GM18502 (cell line): ENCODE results near the gene KRT80.

ENCODE experiments used
- ATAC-seq: cut with Tn5 transposase; IDR thresholded peaks from one replicate; pipeline ENCODE4 v1.9.1; 2021; ENCODE audit warnings: mild to moderate bottlenecking; ENCODE audit not compliant: unreplicated experiment, poor library complexity

KRT80 gene

GRCh38 chr12:52160200-52160599 lies 31.6 kb downstream of the KRT80 start:
- ATAC-seq = no peak

GRCh38 chr12:52157566-52158150 lies 34.2 kb downstream of the KRT80 start:
- no peak for ATAC-seq

DNA sequence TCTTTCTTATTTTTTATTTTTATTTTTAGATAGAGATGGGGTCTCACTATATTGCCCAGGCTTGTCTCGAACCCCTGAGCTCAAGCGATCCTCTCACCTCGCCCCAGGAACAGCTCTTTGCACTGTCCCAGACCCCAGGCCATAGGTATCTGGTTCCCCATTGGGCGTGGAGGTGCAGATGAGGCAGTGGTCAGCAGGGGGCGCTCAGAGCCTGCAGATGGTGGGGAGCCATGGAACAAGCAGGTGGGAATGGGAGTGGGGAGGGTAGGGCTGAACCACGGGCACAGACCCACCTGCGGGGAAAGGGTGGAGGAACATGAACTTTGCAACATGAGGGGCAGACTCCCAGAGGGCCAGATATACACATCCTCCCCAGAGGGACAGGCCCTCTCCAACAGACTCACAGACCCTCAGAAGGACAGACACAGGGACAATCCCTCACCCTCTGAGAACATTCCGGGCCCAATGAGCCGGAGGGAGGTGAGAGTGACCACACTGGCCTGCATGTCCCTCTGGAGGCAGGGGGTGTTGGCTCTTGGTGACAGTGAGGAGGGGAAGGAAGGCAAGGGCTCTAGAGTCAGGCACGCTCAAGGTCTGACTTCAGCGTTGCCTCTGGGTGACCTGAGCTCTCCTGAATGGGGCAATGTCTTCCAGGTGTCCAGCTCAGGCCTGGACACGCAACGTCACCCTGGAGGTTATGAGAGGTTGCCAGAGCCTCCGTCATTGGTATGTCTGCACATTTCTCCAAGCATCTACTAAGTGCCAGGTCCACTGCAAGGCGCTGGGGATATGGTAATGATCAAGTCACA lies 34.9 kb downstream of the KRT80 start:
- no peak for ATAC-seq

GRCh38 chr12:52156311-52156710 lies 35.5 kb downstream of the KRT80 start:
- ATAC-seq = no peak

DNA sequence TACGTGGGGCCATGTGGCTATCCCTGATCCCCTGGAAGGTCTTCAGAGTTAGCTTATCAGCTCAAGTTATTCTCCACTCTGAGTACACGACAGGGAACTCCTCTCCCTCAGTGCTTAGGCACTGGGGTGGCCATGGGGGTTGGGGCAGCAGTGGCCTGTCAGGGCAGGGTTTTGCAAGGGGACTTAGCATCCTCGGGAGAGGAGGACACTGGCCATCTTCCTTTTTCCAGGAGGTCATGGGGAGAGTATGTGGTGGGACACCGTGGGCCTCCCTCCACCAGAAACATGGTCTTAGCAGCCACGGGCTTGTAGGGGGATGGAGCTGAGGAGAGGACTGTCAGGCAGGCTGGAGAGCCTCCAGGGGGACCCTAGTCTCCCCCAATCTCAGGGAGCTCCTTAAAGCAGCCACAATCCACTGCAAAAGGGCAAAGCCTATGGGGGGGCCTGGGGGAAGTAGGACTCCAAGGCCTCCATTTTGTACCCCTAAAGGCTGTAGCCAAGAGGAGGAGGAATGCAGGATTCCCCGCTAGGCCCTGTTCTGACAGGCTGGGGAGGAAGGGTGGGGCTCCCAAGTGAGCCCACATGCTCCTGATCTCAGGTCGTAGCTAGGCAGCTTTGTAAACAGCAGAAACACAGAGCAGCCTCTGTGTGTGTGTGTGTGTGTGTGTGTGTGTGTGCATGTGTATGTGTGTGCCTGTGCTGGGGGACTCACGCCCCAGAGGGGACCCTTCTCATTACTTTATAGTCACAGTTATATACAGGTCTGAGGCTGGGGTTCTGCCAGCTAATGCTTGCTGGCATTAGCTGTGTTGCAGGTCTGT lies 36.6 kb downstream of the KRT80 start:
- no peak for ATAC-seq

DNA sequence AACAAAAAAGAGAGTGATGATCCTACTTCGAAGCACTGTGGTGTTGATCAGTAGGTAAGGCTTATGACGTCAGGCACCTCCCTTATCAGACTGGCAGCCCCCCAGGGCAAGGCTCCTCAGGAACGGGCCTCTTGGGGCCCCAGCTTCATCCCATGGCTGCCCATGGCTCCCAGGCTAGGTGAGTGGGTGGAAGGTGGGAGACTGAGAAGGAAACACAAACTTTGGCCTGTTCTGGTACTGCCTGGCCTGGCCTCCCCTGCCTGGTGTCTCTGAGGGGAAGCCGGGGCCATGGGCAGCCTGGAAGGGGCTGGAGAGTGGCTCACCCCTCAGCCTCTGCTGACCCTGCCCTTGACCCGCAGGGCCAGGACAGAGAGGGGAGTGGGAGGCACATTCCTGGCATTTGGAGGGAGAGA lies 38.9 kb downstream of the KRT80 start:
- ATAC-seq = no peak

- ATAC-seq = peak; percentile 49
These were observed 39.7 kb downstream of the KRT80 start for GRCh38 chr12:52151837-52152783.

DNA sequence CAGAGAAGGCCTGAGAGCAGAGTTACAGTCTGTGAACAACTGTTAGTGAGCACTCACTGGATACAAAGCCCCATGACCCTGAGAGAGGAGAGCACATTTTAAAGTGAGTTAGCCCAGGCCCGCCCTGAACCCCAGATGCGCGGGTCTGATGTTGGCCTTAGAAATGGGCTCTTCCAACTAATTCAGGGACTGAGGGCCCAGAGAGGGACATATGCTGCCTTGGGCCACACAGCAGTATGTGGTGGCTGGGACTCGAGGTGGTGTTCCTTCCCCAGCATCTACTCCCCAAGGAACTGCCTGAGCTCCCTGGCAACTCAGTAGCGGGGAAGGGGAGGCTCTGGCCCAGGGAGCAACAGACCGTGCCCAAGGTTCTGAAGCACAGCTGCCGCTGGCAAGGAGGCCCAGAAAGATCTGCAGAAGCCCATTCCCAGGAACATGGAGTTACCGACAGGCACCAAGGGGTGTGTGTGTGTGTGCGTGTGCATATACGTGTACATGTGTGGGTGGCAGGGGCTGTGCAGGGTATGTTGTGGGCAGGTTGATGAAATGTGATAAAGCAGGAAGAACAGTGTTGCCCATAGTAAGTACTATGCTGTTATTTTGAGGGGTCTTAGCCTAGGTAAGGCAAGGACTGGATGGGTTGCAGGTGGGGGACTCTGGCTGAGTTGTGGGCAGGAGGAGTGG lies 40.5 kb downstream of the KRT80 start:
- ATAC-seq = no peak

DNA sequence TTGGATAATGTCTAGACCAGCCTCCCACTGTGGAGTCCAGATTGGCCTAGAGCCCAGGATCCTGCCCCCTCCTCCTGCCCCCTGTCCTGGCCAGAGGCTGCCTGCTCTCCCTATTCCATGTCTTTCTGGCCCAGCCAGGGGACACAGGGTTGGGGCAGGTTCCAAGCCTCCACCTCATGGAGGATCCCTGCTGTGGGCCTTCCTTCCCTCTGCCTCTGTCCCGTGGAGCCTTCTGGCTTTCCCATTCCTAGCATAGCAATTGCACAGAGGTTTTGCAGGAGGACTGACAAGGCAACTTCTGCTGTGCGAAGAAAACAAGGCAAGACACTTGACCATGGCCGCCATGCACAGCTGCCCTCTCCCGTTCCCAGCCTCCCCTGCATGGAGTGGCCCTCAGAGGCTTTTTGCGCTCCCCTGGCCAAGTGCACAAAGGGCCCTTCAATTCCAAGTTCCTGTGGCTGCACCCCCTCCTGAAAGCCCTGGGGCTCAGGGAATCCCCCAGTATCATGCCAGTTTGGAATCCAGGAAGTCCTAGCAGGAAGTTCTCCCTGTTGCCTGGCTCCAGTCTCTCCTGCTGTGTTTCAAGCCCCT lies 42.1 kb downstream of the KRT80 start:
- no peak for ATAC-seq

DNA sequence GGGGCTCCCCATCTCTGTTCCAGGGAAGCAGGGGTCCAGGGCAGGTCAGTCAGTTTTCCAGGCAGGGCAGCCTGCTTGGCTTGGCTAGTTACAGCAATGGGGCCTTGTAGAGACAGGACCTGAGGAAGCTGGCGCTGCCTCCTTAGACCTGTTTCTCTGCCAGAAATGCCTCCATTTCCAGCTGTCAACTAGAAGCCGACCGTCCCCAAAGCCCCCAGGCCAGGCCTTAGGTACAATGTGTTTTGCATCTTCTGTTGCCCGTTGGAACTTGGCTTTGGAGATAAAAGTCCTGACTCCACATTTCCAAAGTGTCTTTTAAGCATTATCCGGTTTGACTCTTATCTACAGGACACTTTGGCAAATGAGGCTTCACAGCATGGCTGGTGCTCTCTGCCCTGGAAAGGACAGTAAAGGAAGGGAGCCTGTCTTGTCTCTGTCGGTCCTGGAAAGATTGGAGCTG lies 42.6 kb downstream of the KRT80 start:
- ATAC-seq = no peak

- no peak for ATAC-seq
These were observed 43.2 kb downstream of the KRT80 start for GRCh38 chr12:52148464-52149181.

DNA sequence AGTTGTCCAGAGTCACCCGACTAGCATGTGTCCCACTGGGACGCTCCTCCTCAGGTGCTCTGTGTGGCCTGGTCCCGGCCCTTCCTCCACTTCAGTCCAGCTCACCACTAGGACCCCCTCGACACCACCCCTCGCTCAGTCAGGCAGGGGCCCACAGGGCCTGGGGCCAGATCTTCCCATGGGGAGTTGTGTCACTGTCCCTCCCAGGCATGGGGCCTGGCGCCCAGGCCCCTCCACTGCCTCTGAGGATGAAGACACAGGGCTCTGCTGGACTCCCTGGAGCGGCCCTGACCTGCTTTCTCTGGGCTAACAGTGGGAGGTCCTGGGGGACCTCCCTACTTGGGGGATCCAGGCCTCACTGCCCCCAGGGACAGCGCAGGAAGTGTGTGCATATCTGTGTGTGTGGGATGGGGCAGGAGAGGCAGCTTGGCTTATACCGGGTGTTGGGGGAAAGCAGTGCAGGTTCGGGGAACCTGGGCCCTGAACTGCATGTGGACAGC lies 43.8 kb downstream of the KRT80 start:
- no peak for ATAC-seq

DNA sequence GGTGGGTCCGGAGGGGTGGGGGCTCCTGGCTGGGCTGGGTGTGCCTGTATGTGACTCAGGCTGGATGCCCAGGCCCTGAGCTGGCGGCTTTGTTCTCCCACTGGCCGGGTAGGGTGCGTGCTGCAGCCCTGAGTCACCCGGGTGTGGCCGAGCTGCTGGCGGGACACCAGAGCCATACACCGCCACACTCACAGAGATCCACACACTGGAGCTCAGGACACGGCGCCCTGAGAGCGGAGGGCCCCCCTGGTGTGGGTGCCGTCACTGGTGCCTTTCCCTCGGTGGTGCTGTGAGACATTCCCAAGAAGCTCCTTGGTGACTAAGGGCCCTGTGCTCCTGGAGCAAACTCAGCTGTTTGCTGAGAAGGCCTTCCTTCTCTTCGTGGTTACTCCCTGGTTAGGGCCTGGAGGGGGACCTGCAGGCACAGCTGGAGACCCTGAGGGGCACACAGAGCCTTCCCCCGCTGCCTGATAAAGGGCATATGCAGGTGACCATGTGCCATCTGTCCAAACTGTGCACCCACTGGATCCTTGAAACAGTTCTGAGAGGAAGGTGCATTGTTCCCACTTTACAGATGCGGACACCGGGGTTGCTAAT lies 44.3 kb downstream of the KRT80 start:
- no peak for ATAC-seq

GRCh38 chr12:52146822-52147366 lies 44.9 kb downstream of the KRT80 start:
- ATAC-seq = no peak

DNA sequence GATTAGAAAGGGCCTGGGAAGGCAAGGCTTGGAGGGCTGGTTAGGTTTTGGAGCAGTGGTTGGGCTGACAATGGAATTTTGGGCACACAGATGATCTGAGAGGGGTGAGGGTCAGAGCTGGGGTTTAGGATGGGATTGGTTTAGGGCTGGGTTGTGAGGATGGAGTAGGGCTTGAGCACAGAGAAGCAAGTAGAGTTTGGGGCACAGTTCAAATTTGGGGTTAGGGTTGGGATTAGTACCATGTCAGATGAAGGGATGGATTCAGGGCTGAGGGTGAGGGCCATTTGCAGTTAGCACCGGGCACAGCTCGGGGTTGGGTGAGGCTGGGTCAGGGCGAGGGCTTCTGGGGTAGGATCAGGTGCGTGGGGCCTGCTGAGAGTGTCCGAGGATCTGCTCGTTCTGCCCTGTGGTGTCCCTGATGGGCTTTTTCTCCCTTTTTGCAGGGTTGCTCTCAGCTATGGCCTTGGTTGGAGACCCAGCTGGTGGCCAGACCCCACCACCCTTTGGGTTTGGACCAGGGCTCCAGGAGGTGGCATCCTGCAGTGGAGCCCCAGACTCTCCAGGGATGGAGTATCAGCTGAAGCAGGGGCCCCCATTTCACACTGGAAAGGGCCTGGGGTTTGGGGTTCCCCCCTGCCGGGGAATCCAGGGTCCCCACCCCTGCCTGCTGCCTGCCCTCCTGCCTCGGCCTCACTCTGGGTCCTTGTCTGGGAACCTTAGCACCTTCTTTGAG lies 45.6 kb downstream of the KRT80 start:
- ATAC-seq = no peak

DNA sequence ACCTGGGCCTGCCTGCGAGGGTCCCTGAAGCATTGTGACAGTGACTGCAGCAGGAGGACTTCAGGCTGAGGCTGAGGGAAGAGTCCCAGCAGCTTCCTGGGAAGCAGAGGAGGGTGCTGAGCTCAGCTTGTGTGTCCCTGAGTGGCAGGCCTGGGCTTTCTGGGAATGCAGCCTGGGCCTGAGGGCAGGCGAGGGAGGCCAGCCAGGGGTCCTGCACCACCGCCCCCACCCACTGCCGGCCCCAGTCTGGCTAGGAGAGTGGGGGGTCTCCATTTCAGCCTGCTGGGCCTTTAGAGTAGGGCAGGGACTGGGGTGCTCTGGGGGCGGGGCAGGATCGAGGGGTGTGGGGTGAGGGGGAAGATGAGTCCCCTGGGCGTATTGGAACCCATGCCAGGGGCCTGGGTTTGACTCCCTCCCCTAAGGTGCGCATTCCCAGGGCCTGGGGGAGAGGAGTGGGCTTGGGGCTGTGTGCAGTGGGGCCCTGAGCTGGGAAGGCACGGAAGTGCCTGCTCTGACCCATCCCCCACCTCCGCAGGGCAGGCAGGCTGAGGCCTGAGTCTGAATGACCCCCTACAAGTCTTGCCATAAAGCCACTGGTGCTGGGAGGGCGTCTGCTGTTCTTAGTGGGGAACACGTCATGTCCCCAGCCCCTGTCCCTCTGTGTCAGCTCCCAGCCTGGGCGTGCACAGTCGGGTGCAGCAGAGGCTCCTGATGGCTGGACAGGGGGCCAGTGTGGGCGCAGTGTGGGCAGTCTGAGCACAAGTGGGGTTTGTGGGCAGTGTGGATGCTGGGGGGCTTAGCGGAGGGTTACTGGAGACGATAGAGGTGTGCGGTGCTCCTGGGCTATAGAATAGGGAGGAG lies 46.4 kb downstream of the KRT80 start:
- no peak for ATAC-seq
